SK-N-MC (cell line): ENCODE data around the gene NLRP10.

Source experiments
- DNase-seq: peaks from one replicate; pipeline ENCODE4 v3.0.0-alpha.2; 2011; ENCODE audit warnings: low read depth, low spot score
- H3K27ac ChIP-seq: fragments of 200-600 bp; sonication (generic); 2 replicates; pipeline ENCODE4 v1.5.1; 2016; ENCODE audit warnings: mixed run types
- H3K36me3 ChIP-seq: fragments of 200-600 bp; sonication (generic); 2 replicates; pipeline ENCODE4 v1.6.1; 2017; ENCODE audit warnings: antibody characterized with exemption, low read length, mixed read lengths; ENCODE audit not compliant: insufficient read depth
- H3K4me3 ChIP-seq: fragments of 200-600 bp; sonication (generic); 2 replicates; pipeline ENCODE4 v1.5.1; 2016
- H3K9ac ChIP-seq: fragments of 200-600 bp; sonication (generic); 2 replicates; pipeline ENCODE4 v1.8.0; 2017; ENCODE audit warnings: mixed run types, mixed read lengths; ENCODE audit not compliant: insufficient read length
- H3K9me3 ChIP-seq: fragments of 200-600 bp; sonication (generic); 2 replicates; pipeline ENCODE4 v1.6.1; 2017; ENCODE audit warnings: low read depth, mild to moderate bottlenecking, antibody characterized with exemption, low read length, moderate library complexity, mixed read lengths
- EZH2 ChIP-seq: fragments of 200-600 bp; sonication (generic); IDR thresholded peaks from one replicate; pipeline ENCODE4 v1.6.1; 2017; ENCODE audit warnings: antibody characterized with exemption
- FOXP2 ChIP-seq: optimal IDR thresholded peaks from 2 replicates; pipeline ENCODE3; 2011; ENCODE audit warnings: mild to moderate bottlenecking, moderate library complexity; ENCODE audit not compliant: insufficient read depth; ENCODE audit errors: extremely low read length, control extremely low read depth
- POLR2AphosphoS5 ChIP-seq: IDR thresholded peaks from 2 replicates; pipeline ENCODE4 v1.6.1; 2012; ENCODE audit warnings: mild to moderate bottlenecking, low read depth, low read length, borderline replicate concordance

Gene NLRP10

DNA sequence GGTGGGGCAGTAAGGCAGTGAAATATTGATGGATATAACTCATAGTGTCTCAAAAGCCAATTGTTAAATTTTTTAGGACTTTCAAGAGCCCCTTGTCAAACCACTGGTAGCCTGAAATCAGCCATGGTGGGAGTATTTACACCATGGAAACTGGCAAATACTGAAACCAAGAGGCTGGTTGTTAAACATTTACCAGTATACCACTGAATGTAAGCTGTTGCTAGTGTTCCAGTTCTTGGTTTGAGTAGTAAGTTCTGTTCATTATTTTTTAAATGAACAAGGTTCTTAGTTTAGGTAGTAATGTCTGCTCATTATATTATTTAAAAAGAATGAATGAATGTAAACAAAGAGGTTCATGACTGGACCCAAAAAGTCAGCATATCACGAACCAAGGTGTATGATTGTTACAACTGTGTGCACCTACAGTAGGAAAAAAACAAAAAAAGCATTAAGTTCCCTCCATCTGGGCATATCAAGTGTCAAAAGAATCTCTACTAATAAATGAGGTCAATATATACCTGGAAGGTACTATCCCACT is 17.4 kb upstream of the NLRP10 start:
- TF ChIP-seq FOXP2 (no peak), POLR2AphosphoS5 (no peak), EZH2 (no peak)
- no peak overlapping the region for H3K9ac ChIP-seq
- H3K9me3 ChIP-seq = no peaks in the 10 kb centered on the region
- no peak for DNase-seq
- H3K36me3 ChIP-seq = no peaks in the 10 kb centered on the region
- H3K4me3 ChIP-seq = no peak overlapping the region
- H3K27ac ChIP-seq = no peak overlapping the region

- Histone ChIP-seq H3K27ac (no peak overlapping the region), H3K9ac (no peak overlapping the region), H3K9me3 (no peaks in the 10 kb centered on the region), H3K36me3 (no peaks in the 10 kb centered on the region), H3K4me3 (no peak overlapping the region)
- TF ChIP-seq EZH2 (no peak), POLR2AphosphoS5 (no peak), FOXP2 (no peak)
- DNase-seq = no peak
These were observed 16.4 kb upstream of the NLRP10 start for GRCh38 chr11:7981619-7982157.

DNA sequence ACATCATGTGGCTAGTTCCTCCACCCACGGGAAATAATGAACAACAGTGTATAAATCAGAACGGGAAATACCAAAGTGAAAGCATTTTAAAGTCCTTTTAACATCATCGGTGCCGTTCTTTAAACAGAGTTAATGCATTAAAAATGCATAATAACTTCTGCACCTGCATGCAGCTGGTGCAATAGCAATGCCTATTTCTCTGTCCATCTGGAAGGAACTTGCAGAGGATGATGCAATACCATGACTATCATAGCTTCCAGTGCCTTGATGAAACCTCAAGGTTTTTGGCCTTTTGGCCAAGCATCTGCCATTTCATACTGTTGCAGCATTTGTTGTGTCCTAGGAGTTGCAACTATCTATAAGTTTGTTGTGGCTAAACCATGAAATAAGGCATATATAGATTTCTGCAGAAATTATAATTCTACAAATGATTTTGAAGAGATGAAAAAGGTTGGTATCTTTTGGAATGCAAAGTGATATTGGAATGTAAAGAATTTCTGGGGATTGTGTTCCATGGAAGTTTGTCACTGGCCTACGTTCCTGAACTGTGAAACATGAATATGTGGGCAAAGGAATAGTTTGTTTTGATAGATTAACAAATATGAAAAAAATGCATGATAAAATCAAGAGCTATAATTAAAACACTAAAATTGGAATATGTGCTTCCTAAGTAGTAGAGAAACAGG is 12.1 kb upstream of the NLRP10 start:
- H3K9ac ChIP-seq = no peak overlapping the region
- H3K9me3 ChIP-seq = no peaks in the 10 kb centered on the region
- H3K4me3 ChIP-seq = 0 out of 2 replicates have a peak overlapping the region, but pooled peaks have one; percentile 19
- DNase-seq = no peak
- H3K27ac ChIP-seq = no peak overlapping the region; the same call in 1 of the 2 replicates
- TF ChIP-seq POLR2AphosphoS5 (no peak), EZH2 (no peak), FOXP2 (no peak)
- no peaks in the 10 kb centered on the region for H3K36me3 ChIP-seq

- no peak for DNase-seq
- Histone ChIP-seq H3K9ac (no peak overlapping the region), H3K36me3 (no peaks in the 10 kb centered on the region), H3K27ac (no peak overlapping the region), H3K9me3 (no peaks in the 10 kb centered on the region), H3K4me3 (no peak overlapping the region)
- no peak for TF ChIP-seq POLR2AphosphoS5
- no peak for TF ChIP-seq FOXP2
- TF ChIP-seq EZH2 = no peak
These were observed 9.4 kb upstream of the NLRP10 start for GRCh38 chr11:7974668-7975067.

DNA sequence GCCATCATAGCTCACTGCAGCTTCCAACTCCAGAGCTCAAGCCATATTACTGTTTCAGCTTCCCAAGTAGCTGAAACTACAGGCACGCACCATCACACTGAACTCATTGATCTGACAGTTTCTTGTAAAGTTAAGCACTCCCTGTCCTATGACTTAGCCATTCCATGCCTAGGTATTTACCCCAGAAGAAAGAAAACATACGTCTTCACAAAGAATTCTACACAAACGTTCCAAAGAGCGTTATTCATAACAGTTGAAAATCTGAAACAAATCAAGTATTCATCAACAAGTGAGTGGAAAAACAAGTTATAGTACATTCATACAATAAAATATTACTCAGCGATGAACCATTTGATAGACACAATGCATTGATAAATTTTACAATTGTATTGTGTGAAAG is 7.8 kb upstream of the NLRP10 start:
- H3K36me3 ChIP-seq = no peaks in the 10 kb centered on the region
- H3K4me3 ChIP-seq = no peak overlapping the region
- no peak for DNase-seq
- no peaks in the 10 kb centered on the region for H3K9me3 ChIP-seq
- no peak overlapping the region for H3K9ac ChIP-seq
- no peak for TF ChIP-seq POLR2AphosphoS5
- TF ChIP-seq FOXP2 = no peak
- TF ChIP-seq EZH2 = no peak
- H3K27ac ChIP-seq = no peak overlapping the region

GRCh38 chr11:7971846-7972245 is 6.6 kb upstream of the NLRP10 start:
- Histone ChIP-seq H3K4me3 (no peak overlapping the region), H3K9me3 (no peaks in the 10 kb centered on the region), H3K9ac (no peak overlapping the region), H3K36me3 (no peaks in the 10 kb centered on the region), H3K27ac (no peak overlapping the region)
- TF ChIP-seq POLR2AphosphoS5 (no peak), EZH2 (no peak), FOXP2 (no peak)
- no peak for DNase-seq

DNA sequence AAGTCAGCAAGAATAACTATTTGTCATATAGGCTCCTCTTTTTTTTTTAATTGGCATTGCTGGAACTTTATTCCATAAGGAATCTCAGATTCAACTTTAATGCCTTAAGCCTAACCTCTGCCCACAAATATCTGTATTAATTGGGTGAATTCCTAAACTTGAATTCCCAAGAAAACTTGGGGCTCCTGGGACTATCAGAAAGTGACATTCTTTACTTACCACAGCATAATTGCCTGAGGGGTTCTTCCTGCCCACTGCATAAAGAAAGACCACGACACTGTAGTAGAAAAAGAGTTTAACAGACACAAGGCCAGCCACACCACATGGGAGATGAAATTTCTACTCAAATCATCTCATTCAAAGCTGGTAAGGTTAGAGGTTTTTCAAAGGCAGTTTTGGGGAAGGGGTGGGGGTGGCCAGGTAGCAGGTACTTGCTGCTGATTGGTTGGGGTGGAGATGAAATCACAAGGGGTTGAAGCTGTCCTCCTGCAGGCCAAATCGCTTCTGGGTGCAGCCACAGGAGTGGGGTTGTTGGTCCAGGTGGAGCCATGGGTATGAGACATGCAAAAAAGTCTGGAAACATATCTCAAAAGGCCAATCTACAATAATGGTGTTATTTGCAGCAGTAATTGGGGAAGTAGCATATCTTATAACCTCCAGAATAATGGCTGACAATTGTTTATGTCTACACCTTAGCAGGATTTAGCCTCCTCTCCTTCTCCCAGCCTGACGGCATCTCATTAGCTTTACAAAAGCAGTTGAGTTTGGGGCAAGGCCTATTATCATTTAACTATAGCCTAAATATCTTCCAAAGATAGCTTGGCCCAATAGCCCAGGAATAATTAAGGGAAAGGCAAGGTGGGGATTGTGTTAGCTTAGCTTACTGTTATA is 4.8 kb upstream of the NLRP10 start:
- no peak overlapping the region for H3K4me3 ChIP-seq
- no peaks in the 10 kb centered on the region for H3K9me3 ChIP-seq
- no peak for DNase-seq
- no peak overlapping the region for H3K27ac ChIP-seq
- H3K36me3 ChIP-seq = no peaks in the 10 kb centered on the region
- H3K9ac ChIP-seq = no peak overlapping the region
- no peak for TF ChIP-seq FOXP2
- no peak for TF ChIP-seq POLR2AphosphoS5
- no peak for TF ChIP-seq EZH2

DNA sequence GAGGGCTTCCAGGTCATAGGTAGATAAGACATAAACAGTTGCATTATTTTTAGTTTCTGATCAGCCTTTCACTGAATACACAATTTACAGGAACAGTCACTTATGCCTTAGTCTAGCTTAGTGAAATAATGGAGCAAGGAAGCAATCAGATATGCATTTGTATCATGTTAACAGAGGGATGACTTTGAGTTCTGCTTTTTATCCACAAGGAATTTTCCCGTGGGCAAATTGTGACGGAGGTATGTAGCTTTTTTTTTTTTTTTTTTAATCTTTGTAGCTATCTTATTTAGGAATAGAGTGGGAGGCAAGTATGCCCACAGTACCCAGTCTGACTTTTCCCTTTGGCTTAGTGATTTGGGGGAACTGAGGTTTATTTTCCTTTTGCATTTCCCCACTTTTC is 3.4 kb upstream of the NLRP10 start:
- Histone ChIP-seq H3K27ac (no peak overlapping the region), H3K4me3 (no peak overlapping the region), H3K9ac (no peak overlapping the region), H3K9me3 (no peaks in the 10 kb centered on the region), H3K36me3 (no peaks in the 10 kb centered on the region)
- no peak for TF ChIP-seq EZH2
- no peak for TF ChIP-seq POLR2AphosphoS5
- no peak for TF ChIP-seq FOXP2
- DNase-seq = no peak
